HEK293 (cell line): ENCODE results near the gene EQTN.

Source experiments
- CTCF ChIP-seq: fragments of 450-650 bp; formaldehyde crosslinking; IDR thresholded peaks from 2 replicates; pipeline ENCODE4 v1.5.1; 2016; ENCODE audit warnings: missing biosample characterization, missing genetic modification characterization
- SETDB1 ChIP-seq: IDR thresholded peaks from one replicate; pipeline ENCODE4 v1.6.1; 2017; ENCODE audit warnings: mild to moderate bottlenecking, low read length, moderate library complexity, mixed read lengths; ENCODE audit not compliant: insufficient read length
- ZNF777 ChIP-seq: fragments of 450-650 bp; formaldehyde crosslinking; IDR thresholded peaks from 2 replicates; pipeline ENCODE4 v1.5.1; 2017; ENCODE audit warnings: missing biosample characterization, missing genetic modification characterization, borderline replicate concordance

- TF ChIP-seq ZNF777 (tag by site-specific recombination), result no peak
- TF ChIP-seq SETDB1, result no peak
- no peak for TF ChIP-seq CTCF (tag by site-specific recombination)
Measured at GRCh38 chr9:27258662-27259061, 38.3 kb downstream of the EQTN start.
